Peyer's patch (tissue), 4 donors: Measurements from ENCODE around the gene COPG2.
"Not testable (repeated sequence)": the region's sequence is repeated elsewhere in the genome, so short reads cannot be mapped to it uniquely, and the experiment has no call there.

ENCODE experiments used
- POLR2A ChIP-seq, 2 donors: fragments of 450-650 bp; IDR thresholded peaks; one replicate each; pipeline ENCODE4 v1.5.1; 2017; ENCODE audit warnings: antibody characterized with exemption in 2 of 2, mild to moderate bottlenecking in 2 of 2, moderate library complexity in 2 of 2
- TF ChIP-seq, protein P1 (sequence below), 6 experiments: fragments of 450-650 bp in 4 of 6; fragments of 200-600 bp in 2 of 6; sonication (generic) in 1 of 6; IDR thresholded peaks; one replicate each; pipeline ENCODE4 v1.5.1; 2017 to 2019; ENCODE audit warnings: antibody characterized with exemption in 6 of 6, mild to moderate bottlenecking in 3 of 6, moderate library complexity in 1 of 6

DNA sequence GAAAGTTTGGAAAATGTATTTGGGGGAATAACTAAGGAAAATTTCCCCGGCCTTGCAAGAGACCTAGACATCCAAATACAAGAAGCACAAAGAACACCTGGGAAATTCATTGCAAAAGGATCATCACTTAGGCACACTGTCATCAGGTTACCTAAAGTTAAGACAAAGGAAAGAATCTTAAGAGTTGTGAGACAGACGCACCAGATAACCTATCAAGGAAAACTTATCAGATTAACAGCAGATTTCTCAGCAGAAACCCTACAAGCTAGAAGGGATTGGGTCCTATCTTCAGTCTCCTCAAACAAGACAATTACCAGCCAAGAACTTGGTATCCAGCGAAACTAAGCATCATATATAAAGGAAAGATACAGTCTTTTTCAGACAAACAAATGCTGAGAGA lies 93.4 kb downstream of the COPG2 start:
- TF ChIP-seq, protein P1, sequence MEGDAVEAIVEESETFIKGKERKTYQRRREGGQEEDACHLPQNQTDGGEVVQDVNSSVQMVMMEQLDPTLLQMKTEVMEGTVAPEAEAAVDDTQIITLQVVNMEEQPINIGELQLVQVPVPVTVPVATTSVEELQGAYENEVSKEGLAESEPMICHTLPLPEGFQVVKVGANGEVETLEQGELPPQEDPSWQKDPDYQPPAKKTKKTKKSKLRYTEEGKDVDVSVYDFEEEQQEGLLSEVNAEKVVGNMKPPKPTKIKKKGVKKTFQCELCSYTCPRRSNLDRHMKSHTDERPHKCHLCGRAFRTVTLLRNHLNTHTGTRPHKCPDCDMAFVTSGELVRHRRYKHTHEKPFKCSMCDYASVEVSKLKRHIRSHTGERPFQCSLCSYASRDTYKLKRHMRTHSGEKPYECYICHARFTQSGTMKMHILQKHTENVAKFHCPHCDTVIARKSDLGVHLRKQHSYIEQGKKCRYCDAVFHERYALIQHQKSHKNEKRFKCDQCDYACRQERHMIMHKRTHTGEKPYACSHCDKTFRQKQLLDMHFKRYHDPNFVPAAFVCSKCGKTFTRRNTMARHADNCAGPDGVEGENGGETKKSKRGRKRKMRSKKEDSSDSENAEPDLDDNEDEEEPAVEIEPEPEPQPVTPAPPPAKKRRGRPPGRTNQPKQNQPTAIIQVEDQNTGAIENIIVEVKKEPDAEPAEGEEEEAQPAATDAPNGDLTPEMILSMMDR (IDR thresholded peaks at IDR 0.05), result not testable (repeated sequence)
- TF ChIP-seq POLR2A (IDR thresholded peaks at IDR 0.05), result not testable (repeated sequence)
